HepG2 (cell line): ENCODE measurements around the gene METRNL. TPM values are rescaled to one million over a fixed set of nuclear protein-coding genes. Genes with fewer than 3 reads are reported as not detected.

Source experiments
- ATAC-seq: fragments of 200-7000 bp; cut with Tn5 transposase; 3 replicates; pipeline ENCODE4 v1.9.1; 2020; ENCODE audit warnings: mild to moderate bottlenecking, moderate library complexity
- BruUV-seq: library from RNA; stranded (reverse); fragments of 400-500 nt; replicated peaks from 2 replicates; lab custom pipeline; 2021; lab: Mats Ljungman, UMichigan
- CTCF ChIA-PET: fragments of 300-600 bp; formaldehyde crosslinking; extraction: SDS; loops from one replicate; lab custom pipeline; 2021; ENCODE audit warnings: low total read pairs, inconsistent platforms, low intra/inter-chr PET ratio; lab: Yijun Ruan, JAX
- POLR2A ChIA-PET: fragments of 350-600 bp; sonication (Branson Sonifier 250); formaldehyde crosslinking; loops from one replicate; lab custom pipeline; 2020; ENCODE audit warnings: antibody characterized with exemption, inconsistent platforms; lab: Yijun Ruan, JAX
- DNase-seq: peaks from one replicate; pipeline ENCODE4 v3.0.0-alpha.2; 2015; ENCODE audit warnings: low spot score
- FAIRE-seq: peaks from 3 replicates; lab custom pipeline; 2011; peaks lifted over from hg19 to GRCh38; lab: Jason Lieb, UNC
- H2AFZ ChIP-seq: one replicate; pipeline ENCODE4 v1.6.1; 2011; ENCODE audit warnings: low read length, inconsistent platforms
- H3K27ac ChIP-seq: fragments of 300-600 bp; 3 replicates; pipeline ENCODE4 v1.8.0; 2011; ENCODE audit warnings: mixed run types, mild to moderate bottlenecking, mixed read lengths, low read length, inconsistent platforms; ENCODE audit not compliant: insufficient read depth; ENCODE audit errors: extremely low read length
- H3K27me3 ChIP-seq, 2 experiments: fragments of 200-600 bp in 1 of 2; 2 replicates in 1 of 2; 3 replicates in 1 of 2; pipeline versions ENCODE4 v1.6.0 to v1.8.0; 2011; ENCODE audit warnings: low read length in 2 of 2, mild to moderate bottlenecking in 2 of 2, moderate library complexity in 2 of 2, inconsistent platforms in 1 of 2; ENCODE audit not compliant: insufficient read depth in 2 of 2, control insufficient read depth in 1 of 2
- H3K36me3 ChIP-seq, 2 experiments: fragments of 200-600 bp in 1 of 2; replicated peaks in 1 of 2; 2 replicates in 1 of 2; 3 replicates in 1 of 2; pipeline versions ENCODE4 v1.5.1 to v1.8.0; 2011; ENCODE audit warnings: low read length in 2 of 2, inconsistent platforms in 1 of 2; ENCODE audit not compliant: insufficient read depth in 2 of 2, control insufficient read depth in 1 of 2
- H3K4me1 ChIP-seq: 2 replicates; pipeline ENCODE4 v1.5.1; 2012; ENCODE audit warnings: low read length, inconsistent platforms; ENCODE audit not compliant: insufficient read depth
- H3K4me2 ChIP-seq: 2 replicates; pipeline ENCODE4 v1.6.0; 2011; ENCODE audit warnings: low read depth, low read length, inconsistent platforms
- H3K4me3 ChIP-seq, 3 experiments: fragments of 200-600 bp in 1 of 3; sonication (generic), shearing (Covaris generic) in 1 of 3; replicated peaks in 1 of 3; 2 replicates each; pipeline ENCODE4 v1.5.1; 2011 to 2016; ENCODE audit warnings: low read length in 3 of 3, inconsistent platforms in 2 of 3, low read depth in 2 of 3, mild to moderate bottlenecking in 2 of 3, control low read depth in 1 of 3, mixed read lengths in 1 of 3; ENCODE audit not compliant: insufficient read depth in 1 of 3
- H3K79me2 ChIP-seq: one replicate; pipeline ENCODE4 v1.6.1; 2011; ENCODE audit warnings: low read length, inconsistent platforms; ENCODE audit not compliant: insufficient read depth
- H3K9ac ChIP-seq: 2 replicates; pipeline ENCODE4 v1.6.0; 2011; ENCODE audit warnings: mild to moderate bottlenecking, low read depth, low read length, inconsistent platforms; ENCODE audit not compliant: insufficient read depth
- H3K9me3 ChIP-seq: 2 replicates; pipeline ENCODE4 v1.5.1; 2012; ENCODE audit warnings: mild to moderate bottlenecking, low read length
- H4K20me1 ChIP-seq: 2 replicates; pipeline ENCODE4 v1.6.0; 2011; ENCODE audit warnings: inconsistent platforms, mild to moderate bottlenecking, low read length, moderate library complexity; ENCODE audit not compliant: insufficient read depth
- KDM3A ChIP-seq: IDR thresholded peaks from 2 replicates; pipeline ENCODE4 v1.6.1; 2018; ENCODE audit warnings: low read depth, missing compliant biosample characterization
- U2AF1 ChIP-seq: fragments of 200-400 bp; formaldehyde crosslinking; optimal IDR thresholded peaks from 2 replicates; pipeline ENCODE3; 2017; ENCODE audit warnings: mild to moderate bottlenecking, low read depth, low read length
- ZFP36 ChIP-seq: fragments of 150-350 bp; IDR thresholded peaks from 2 replicates; pipeline ENCODE4 v1.6.1; 2018; ENCODE audit warnings: borderline replicate concordance, low read length, low read depth; ENCODE audit not compliant: partially characterized antibody
- ZNF160 ChIP-seq: sonication (generic); formaldehyde crosslinking; IDR thresholded peaks from 2 replicates; pipeline ENCODE4 v1.8.0; 2022; ENCODE audit warnings: mild to moderate bottlenecking, inconsistent platforms, missing genetic modification reagents
- ZNF234 ChIP-seq: sonication (generic); formaldehyde crosslinking; conservative IDR thresholded peaks from 2 replicates; pipeline ENCODE4 v1.5.1; 2020; ENCODE audit warnings: mild to moderate bottlenecking, missing genetic modification reagents
- ZNF7 ChIP-seq: IDR thresholded peaks from 2 replicates; pipeline ENCODE4 v1.6.1; 2016; ENCODE audit warnings: missing biosample characterization, missing genetic modification reagents
- WGBS: methylation state at CpG from one replicate; pipeline ENCODE4 v1.1.6; 2017; ENCODE audit warnings: low lambda C conversion rate; 5-methylcytosine and 5-hydroxymethylcytosine counted together
- in situ Hi-C: cut with HindIII; loops from 2 replicates; pipeline ENCODE4 v1.10.0; 2017; ENCODE audit warnings: low pct_unique_long_range_greater_than_20kb; ENCODE audit not compliant: extremely low pct_ligation_motif_present
- intact Hi-C: fragments of 100-400 bp; cut with micrococcal nuclease; formaldehyde crosslinking; loops from one replicate; pipeline ENCODE4 v1.10.0; 2022; ENCODE audit not compliant: unreplicated experiment
- polyA plus RNA-seq, 8 experiments: library from polyadenylated mRNA; depleted of rRNA in 3 of 8; stranded (reverse) in 7 of 8; unstranded in 1 of 8; fragments of >200 nt; fragmentation: Illumina TruSeq in 4 of 8; extraction: Trizol in 4 of 8; gene quantifications; 2 replicates each; pipeline versions ENCODE4 v1.2.1 to v1.2.3, GENCODE V29; 2011 to 2016; ENCODE audit warnings: low read depth in 4 of 8, missing spikeins in 1 of 8, mixed read lengths in 1 of 8; ENCODE audit not compliant: insufficient read depth in 1 of 8
- total RNA-seq, 5 experiments: library from RNA; depleted of rRNA; stranded (reverse); fragments of >200 nt; fragmentation: Illumina TruSeq; extraction: Trizol; gene quantifications; 2 replicates each; pipeline ENCODE4 v1.2.3, GENCODE V29; 2016; ENCODE audit warnings: low read depth in 1 of 5
- TF ChIP-seq, protein P1 (sequence below): sonication (generic); formaldehyde crosslinking; IDR thresholded peaks from 2 replicates; pipeline ENCODE4 v1.5.0; 2020; ENCODE audit warnings: mild to moderate bottlenecking, missing genetic modification reagents
- TF ChIP-seq, protein P2 (sequence below): sonication (generic); formaldehyde crosslinking; IDR thresholded peaks from 2 replicates; pipeline ENCODE4 v1.5.0; 2020; ENCODE audit warnings: missing genetic modification reagents

METRNL gene
- total and polyA plus RNA-seq, 2 of the 13 experiments (the other 11 are each of a cell fraction or from before 2014, with no cell fraction given), result 0.66 to 0.84 TPM

DNA sequence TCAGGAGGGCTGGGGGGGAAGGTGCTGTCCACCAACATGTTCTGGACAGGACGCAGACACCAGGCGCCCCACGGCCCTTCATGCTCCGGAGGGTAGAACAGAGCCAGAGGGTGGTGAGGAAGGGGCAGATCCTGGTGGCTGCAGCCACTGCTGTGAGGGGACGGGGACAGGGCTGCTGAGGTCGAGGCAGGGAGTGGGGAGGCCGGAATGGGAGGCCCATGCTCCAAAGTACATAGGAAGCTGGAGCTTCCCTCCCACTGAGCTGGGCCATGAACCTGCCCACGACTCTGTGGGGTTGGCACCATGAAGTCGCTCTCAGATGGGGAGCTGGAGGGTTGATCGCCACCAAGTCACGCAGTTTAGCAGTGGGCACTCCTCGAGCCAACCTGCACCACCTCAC, 8.0 kb upstream of the METRNL start:
- Histone ChIP-seq H3K9ac (no peak overlapping the region), H3K36me3 (no peaks in the 10 kb centered on the region), H2AFZ (no peak overlapping the region), H3K4me3 (no peak overlapping the region), H3K4me2 (no peak overlapping the region), H3K27me3 (peaks cover 40 to 87% of the 10 kb centered on the region in 2 experiments), H3K4me1 (no peaks in the 10 kb centered on the region), H3K27ac (no peak overlapping the region), H4K20me1 (no peaks in the 10 kb centered on the region; the same call in 1 of the 2 replicates), H3K79me2 (no peaks in the 10 kb centered on the region), H3K9me3 (no peaks in the 10 kb centered on the region)
- intact Hi-C loops, result no loop called here
- 46% methylated on average over 4 of the region's 12 CpGs for WGBS
- in situ Hi-C loops, result no loop called here
- ATAC-seq, result no peak
- DNase-seq, result no peak
- no TSS peak for BruUV-seq
- no peak for FAIRE-seq
- CTCF ChIA-PET, result no interaction called here
- POLR2A ChIA-PET, result no interaction called here
- TF ChIP-seq, protein P1, sequence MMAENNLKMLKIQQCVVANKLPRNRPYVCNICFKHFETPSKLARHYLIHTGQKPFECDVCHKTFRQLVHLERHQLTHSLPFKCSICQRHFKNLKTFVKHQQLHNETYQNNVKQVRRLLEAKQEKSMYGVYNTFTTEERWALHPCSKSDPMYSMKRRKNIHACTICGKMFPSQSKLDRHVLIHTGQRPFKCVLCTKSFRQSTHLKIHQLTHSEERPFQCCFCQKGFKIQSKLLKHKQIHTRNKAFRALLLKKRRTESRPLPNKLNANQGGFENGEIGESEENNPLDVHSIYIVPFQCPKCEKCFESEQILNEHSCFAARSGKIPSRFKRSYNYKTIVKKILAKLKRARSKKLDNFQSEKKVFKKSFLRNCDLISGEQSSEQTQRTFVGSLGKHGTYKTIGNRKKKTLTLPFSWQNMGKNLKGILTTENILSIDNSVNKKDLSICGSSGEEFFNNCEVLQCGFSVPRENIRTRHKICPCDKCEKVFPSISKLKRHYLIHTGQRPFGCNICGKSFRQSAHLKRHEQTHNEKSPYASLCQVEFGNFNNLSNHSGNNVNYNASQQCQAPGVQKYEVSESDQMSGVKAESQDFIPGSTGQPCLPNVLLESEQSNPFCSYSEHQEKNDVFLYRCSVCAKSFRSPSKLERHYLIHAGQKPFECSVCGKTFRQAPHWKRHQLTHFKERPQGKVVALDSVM (CRISPR knock-in tag), result peak; percentile 40; the same call in 1 of the 2 replicates
- TF ChIP-seq ZNF7, result peak; percentile 64
- no peak for TF ChIP-seq ZNF234

DNA sequence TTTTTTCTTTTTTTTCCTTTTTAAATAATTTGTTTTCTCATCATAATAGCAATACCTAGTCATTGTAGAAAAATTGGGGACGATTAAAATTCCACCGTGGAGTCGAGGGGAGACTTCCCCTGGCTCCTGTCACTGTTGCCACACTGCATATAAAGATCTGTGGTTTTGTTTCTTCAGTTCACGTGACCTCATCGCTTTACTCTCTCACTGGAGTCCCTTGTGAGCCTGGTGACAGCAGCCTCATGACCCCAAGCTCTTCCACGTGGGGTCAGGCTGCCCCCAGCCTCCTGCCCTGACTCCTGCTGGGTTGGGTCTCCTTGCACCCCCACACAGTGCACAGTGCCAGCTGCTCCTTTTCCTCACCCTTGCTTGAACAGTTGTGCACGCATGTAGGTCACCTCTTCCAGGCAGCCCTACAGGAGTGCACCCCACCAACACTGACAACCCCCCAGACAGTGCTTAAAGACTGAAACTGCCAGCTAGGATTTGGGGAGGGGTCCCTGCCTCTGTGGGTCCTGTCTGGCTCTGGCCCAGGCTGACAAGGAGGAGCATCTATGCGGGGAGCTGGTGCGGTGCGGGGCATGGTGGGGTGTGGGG, 7.3 kb upstream of the METRNL start:
- TF ChIP-seq KDM3A, result no peak
- TF ChIP-seq U2AF1, result no peak
- peak; percentile 18 for TF ChIP-seq ZFP36
- no peak for TF ChIP-seq ZNF160 (CRISPR knock-in tag)
- TF ChIP-seq, protein P2, sequence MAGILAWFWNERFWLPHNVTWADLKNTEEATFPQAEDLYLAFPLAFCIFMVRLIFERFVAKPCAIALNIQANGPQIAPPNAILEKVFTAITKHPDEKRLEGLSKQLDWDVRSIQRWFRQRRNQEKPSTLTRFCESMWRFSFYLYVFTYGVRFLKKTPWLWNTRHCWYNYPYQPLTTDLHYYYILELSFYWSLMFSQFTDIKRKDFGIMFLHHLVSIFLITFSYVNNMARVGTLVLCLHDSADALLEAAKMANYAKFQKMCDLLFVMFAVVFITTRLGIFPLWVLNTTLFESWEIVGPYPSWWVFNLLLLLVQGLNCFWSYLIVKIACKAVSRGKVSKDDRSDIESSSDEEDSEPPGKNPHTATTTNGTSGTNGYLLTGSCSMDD, result no peak
- no TSS peak for BruUV-seq
- peaks cover 5% of the 10 kb centered on the region; the same call in 1 of the 2 replicates for H4K20me1 ChIP-seq
- H3K4me1 ChIP-seq, result no peaks in the 10 kb centered on the region
- H3K9ac ChIP-seq, result no peak overlapping the region
- FAIRE-seq, result no peak
- 33% methylated on average over 8 of the region's 10 CpGs for WGBS
- no peak for DNase-seq
- in situ Hi-C loops (no loop called here), intact Hi-C loops (no loop called here)
- no peak overlapping the region for H2AFZ ChIP-seq
- POLR2A ChIA-PET, result no interaction called here
- CTCF ChIA-PET, result no interaction called here
- no peak overlapping the region for H3K27ac ChIP-seq
- no peaks in the 10 kb centered on the region for H3K9me3 ChIP-seq
- H3K27me3 ChIP-seq, result peaks cover 44 to 90% of the 10 kb centered on the region in 2 experiments
- H3K4me2 ChIP-seq, result no peak overlapping the region
- no peak for ATAC-seq
- H3K4me3 ChIP-seq, result no peak overlapping the region
- H3K36me3 ChIP-seq, result no peaks in the 10 kb centered on the region
- no peaks in the 10 kb centered on the region for H3K79me2 ChIP-seq
